ENCODE measurements around the gene PPP1R26.

The PPP1R26 gene

DNA sequence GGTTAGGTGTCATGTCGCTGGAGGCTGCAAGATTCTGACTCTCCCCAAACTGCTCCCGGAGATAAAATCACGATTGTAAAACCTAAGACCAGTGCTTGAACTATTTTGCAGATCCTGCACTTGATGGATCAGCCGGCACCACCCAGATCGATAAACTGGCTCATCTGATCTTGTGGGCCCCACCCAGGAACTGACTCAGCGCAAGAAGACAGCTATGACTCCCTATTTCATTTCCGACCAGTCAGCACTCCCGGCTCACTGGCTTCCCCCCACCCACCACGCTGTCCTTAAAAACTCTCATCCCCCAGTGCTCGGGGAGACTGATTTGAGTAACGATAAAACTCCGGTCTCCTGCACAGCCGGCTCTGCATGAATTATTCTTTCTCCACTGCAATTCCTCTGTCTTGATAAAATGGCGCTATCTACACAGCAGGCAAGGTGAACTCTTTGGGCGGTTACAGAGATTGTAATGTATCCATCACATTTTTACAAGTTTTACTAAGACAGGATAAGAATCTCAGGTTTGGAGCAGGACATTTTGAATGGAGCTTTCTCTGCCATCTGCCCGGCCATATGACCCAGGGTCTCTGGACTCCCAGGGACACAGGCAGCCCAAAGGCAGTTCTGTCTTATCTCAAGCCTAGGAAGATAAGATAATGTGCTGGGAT, 10.6 kb upstream of the PPP1R26 start:
- DNase-seq: no peak

DNA sequence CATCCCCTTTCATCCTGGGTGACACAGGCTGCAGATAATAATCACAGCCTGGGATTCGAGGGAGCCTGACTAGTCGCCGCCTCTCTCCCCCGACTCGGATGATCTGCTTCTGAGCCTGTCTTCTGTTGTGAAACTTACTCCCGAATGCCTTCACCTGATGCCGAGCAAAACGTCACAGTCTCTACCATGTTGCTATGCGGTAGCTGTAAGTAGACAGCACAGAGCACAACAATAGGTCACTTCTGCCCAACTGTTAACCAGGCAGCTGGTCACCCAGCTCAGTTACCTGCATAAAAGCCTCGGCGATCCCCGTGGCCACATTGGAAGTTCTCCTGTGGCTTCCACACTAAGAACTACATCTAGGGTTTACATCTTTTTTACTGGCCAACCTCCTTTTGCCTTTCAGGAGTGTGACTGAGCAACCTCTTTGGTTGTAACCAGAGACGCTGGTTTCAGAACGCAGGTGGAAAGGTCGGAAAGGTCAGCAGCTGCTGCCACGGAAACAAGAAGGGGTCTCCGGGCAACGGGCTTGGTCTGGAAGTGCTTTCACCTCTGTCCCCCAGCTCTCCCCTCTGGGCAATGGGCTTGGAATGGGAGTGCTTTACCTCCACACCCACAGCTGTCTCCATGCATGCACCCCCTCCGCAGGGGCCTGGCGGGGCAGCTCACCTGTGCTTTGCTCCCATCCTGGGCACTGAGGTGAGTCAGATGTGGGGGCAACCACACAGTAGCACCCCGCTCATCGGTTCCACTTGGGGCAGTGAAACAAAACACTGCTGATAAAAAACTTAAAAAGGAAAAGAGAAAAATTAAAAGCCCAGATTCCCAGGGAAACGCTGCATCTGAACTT, 7.6 kb upstream of the PPP1R26 start:
- DNase-seq: no peak

GRCh38 chr9:135473972-135474543, 5.5 kb upstream of the PPP1R26 start:
- no peak for DNase-seq

DNA sequence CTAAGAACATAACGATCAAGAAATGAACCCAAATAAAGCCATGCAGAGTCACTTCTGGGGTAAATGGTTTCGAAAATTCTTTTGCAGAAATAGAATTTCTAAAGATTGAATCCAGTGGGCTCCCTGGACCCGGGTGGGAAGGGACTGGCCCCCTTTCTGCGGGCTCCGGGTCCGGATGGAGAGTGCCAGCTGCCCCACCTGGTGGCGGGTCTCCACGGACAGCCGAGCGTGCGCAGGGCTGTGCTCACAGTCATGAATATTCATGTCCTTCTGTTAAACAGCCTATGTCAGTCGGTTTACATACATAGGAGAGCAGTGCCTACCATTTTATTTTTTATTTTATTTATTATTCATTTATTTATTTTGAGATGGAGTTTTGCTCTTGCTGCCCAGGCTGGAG, 4.7 kb upstream of the PPP1R26 start:
- no peak for DNase-seq

- no peak for DNase-seq
Observed at GRCh38 chr9:135476561-135477355, 2.8 kb upstream of the PPP1R26 start.

- no peak for DNase-seq
Observed at GRCh38 chr9:135478191-135478590, 1.4 kb upstream of the PPP1R26 start.

- DNase-seq: no peak
Observed at GRCh38 chr9:135478829-135479468, 633 bp upstream of the PPP1R26 start.

DNA sequence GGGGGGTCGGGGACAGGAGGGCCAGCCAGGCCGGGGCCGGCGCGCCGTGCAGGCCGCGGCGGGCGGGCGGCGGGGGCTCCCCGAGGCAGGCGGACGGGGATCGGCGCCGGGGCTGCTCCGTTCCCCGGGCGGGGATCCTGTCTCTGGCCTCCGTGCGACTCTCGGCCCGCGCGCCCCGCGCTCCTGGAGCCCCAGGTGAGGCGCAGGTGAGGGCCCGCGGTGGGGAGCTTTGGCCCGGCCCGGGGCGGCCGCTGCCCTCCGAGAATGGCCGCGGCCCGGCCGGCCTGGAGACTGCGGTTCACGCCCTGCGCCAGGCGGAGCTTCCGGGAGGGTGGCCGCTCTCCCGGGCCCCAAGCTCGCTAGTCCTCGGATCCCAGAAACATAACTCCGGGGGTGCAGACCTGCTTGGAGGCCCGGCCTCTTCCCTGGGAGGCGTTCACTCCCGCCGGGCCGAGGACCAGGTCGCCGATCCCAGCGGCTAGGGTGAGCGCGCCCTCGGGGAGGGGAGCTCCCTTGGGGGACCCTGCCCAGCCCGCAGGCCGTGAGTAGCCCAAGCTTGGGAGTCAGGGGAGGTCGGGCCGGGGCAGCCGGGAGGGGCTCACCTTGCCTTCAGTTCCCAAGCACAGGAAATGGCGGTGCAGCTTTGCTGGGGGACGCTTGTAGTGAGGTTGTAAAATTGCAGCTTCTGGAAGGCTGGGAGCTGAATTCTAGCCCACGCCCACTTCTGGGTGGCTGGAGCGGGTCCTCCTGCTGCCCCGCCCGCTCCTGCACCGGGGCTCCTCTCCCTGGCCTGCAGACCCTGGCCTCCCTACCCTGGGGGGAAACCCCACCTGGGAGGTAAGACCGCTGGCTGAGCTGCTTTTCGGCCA, 723 bp downstream of the PPP1R26 start:
- no peak for DNase-seq

DNA sequence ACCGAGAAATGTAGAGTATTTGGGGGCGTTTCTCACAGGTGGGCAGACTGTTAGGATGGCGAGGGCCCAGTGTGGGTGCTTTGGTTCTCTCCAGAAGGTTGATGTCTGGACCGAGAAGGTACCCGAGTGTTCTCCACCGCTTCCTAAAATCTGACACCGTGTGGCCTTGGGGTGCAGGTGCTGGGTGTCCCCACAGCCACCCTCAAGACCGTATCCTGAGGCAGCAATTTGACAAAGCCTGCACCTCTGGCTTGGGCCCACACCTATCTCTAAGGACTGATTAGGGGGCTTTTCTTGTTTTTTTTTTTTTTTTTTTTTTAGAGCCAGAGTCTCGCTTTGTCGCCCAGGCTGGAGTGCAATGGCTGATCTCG, 1.3 kb downstream of the PPP1R26 start:
- no peak for DNase-seq

DNA sequence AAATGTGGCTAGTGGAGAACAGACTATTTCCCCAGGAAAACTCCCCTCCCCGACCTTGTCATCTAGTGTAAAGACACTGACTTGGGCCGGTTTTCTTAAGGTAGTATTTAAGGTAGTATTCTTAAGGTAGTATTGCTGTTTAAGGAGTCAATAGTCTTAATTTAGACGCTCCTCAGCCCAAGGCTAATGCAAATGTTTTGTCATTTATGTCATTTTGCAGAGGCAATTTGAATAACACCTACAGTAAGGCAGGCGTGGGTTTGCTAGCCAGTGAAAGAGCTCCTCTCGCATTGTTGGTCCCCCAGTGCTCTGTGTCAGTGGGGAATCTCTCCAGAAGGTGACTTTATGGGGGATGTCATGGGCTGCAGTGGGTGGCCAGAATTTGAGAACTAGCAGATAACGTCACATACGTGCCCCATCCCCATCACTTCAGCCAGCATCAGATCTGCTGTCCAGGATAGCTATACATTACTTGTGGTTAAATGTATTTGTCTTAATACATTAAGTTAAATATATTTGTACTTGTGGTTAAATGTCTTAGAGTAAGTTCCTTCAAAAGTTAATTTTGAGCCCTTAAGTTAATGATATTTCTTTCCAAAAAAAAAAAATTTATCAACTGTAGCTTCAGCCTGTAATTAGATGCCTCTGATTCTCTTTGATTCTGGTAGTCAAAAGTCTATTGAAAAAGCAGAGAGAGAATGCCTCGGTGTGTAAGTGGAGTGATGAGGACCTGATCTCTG, 2.6 kb downstream of the PPP1R26 start:
- no peak for DNase-seq

GRCh38 chr9:135484460-135485277, 5.1 kb downstream of the PPP1R26 start:
- no peak for DNase-seq

DNA sequence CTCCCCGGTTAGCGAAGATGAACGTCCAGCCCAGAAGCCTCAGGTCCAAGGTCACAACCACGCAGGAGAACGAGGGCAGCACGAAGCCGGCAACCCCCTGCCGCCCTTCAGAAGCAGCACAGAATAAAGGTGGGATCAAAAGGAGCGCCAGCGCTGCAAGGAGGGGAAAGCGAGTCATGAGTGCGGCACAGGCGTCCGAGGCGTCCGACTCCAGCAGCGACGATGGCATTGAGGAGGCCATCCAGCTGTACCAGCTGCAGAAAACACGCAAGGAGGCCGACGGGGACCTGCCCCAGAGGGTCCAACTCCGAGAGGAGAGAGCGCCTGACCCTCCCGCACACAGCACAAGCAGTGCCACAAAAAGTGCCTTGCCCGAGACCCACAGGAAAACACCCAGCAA, 5.8 kb downstream of the PPP1R26 start:
- DNase-seq: no peak

GRCh38 chr9:135485832-135486231, 6.2 kb downstream of the PPP1R26 start:
- DNase-seq: no peak

DNA sequence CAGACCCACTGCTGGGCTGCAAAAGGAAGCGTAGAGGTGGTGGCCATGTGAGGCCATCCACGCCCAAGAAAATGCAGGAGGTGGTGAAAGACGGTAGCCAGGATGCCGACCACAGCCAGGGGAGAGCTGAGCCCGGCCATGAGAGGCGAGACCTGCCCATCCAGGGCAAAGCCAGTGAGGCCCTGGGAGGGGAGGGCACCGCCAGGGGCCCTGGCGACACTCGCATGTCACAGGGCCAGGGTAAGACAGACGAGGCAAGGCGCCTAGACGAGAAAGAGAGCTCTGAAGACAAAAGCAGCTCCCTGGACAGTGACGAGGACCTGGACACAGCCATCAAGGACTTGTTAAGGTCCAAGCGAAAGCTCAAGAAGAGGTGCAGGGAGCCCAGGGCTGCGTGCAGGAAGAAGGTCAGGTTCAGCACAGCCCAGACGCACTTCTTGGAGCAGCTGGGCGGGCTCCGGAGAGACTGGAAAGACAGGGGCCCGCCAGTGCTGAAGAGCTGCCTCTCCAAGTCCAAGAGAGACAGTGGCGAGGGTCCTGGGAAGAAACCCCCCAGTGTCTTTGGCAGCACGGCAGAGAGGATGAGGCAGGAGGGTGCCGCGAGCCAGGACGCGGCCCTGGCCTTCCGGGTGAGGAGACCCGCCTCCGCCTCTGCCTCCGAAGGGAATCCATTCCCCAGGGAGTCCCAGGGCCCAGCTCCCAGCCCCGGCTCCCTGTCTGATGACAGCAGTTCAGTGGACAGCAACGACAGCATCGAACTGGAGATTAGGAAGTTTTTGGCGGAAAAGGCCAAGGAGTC, 6.9 kb downstream of the PPP1R26 start:
- no peak for DNase-seq

GRCh38 chr9:135487281-135488012, 7.9 kb downstream of the PPP1R26 start:
- no peak for DNase-seq

GRCh38 chr9:135488013-135488330, 8.4 kb downstream of the PPP1R26 start:
- DNase-seq: no peak

GRCh38 chr9:135488527-135488926, 8.9 kb downstream of the PPP1R26 start:
- DNase-seq: no peak

DNA sequence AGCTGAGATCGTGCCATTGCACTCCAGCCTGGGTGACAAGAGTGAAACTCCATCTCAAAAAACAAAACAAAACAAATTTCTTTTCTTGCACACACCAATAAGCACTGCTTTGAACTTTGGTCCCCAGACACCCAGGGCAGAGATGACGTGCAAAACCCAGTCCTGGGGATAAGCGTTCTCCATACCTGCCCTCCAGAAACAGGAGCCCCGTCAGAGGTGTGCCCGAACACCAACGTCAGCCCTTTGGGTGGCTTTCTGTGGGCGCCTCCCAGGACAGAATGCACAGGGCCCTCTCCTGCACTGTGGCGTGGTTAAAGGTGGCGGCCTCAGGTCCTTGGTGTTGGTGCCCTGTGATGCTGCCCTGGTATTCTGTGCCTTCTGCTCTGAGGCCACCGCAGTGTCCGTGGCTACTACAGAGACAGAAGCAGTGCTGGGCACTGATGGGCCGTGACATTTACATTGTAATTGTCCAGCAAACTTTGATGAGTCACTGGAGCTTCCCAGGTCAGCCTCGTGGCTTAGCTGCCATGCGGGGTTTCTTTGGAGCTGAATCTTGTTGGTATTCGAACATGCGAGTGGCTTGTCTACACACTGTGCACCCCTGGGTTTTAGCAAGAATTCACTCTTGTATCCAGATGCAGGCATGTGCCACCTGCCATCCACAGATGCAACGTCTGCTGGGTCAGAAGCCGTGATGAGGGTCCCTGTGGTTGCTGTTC, 9.8 kb downstream of the PPP1R26 start:
- DNase-seq: no peak
